GM18868 (cell line): ENCODE measurements around the gene PSPC1.
"Not testable (repeated sequence)": the region's sequence is repeated elsewhere in the genome, so short reads cannot be mapped to it uniquely, and the experiment has no call there.

Experiments
- ATAC-seq: cut with Tn5 transposase; IDR thresholded peaks from one replicate; pipeline ENCODE4 v1.9.1; 2021; ENCODE audit warnings: mild to moderate bottlenecking, moderate library complexity; ENCODE audit not compliant: unreplicated experiment

PSPC1 gene, protein sequence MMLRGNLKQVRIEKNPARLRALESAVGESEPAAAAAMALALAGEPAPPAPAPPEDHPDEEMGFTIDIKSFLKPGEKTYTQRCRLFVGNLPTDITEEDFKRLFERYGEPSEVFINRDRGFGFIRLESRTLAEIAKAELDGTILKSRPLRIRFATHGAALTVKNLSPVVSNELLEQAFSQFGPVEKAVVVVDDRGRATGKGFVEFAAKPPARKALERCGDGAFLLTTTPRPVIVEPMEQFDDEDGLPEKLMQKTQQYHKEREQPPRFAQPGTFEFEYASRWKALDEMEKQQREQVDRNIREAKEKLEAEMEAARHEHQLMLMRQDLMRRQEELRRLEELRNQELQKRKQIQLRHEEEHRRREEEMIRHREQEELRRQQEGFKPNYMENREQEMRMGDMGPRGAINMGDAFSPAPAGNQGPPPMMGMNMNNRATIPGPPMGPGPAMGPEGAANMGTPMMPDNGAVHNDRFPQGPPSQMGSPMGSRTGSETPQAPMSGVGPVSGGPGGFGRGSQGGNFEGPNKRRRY

DNA sequence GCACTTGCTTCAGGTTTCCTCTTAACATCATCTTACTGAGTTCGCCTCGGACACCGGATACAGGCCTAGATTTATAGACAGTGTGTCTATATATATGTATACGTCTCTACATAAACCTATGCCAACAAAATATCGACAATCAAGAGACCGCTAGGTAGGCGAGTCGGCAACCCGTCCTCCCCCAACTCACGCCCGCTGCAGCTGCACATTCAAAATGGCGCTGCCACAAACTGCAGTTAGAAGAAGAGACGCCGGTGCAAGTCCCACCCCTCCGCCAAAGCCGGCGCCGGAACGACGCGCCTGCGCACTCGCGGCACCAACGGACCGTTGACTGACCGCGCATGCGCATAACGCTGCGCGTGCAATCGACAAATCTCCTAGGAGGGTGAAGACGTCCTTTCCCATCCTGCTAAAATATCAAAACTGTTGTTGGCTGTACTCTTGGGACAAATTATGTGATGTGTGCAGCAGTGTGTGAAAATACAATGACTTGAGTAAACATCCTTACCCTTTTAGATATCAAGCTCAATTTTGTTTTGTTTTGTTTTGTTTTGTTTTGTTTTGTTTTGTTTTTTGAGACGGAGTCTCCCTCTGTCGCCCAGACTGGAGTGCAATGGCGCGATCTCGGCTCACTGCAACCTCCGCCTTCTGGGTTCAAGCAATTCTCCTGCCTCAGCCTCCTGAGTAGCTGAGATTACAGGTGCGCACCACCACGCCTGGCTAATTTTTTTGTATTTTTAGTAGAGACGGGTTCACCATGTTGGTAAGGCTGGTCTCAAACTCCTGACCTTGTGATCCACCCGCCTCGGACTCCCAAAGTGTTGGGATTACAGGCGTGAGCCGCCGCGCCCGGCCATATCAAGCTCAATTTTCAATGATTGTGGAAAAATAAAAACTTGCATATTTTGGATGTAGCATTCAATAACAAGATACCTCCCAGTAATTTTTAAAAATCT lies at the start of gene PSPC1:
TSS of gene PSPC1 (minus strand) at position 219 of the 956 bp plus-strand sequence. CDS start at position 31, 188 bp downstream.
- peak; percentile 89 for ATAC-seq

DNA sequence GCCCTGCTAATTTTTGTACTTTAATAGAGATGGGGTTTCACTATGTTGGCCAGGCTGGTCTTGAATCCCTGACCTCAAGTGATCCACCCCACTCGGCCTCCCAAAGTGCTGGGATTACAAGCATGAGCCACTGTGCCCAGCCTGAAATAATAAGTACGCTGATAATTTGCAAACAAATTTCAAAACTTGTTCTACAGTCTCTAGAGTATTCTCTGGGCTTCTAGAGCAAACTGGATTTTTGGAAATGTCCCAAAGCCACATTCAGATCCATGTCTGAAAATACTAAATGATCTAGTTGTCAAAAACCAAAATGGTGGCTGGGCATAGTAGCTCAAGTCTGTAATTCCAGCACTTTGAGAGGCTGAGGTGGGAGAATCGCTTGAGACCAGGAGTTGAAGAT lies 39.9 kb upstream of the PSPC1 start:
- no peak for ATAC-seq

DNA sequence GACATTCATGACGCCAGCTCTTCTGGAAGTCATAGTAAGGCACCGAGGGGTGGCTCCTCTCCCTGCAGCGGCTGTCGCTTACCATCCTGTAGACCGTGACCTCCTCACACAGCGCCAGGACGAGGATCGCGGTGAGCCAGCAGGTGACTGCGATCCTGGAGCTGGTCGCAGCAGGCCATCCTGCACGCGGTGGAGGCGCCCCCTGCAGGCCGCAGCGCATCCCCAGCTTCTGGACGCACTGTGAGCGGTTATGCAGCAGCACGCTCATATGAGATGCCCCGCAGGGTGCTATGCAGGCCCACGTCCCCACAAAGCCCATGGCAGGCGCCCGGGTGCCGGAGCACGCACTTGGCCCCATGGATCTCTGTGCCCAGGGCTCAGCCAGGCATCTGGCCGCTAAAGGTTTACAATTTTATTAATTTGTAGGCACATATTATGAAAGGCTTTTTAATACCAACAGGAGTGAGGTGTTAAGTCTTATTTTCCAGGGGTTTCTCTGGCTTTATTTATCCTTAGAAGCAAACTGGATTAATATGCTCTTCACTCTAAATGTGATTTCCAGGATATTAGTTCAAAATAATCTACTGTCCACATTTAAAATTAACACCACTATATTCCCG lies 35.6 kb upstream of the PSPC1 start:
- ATAC-seq = no peak

DNA sequence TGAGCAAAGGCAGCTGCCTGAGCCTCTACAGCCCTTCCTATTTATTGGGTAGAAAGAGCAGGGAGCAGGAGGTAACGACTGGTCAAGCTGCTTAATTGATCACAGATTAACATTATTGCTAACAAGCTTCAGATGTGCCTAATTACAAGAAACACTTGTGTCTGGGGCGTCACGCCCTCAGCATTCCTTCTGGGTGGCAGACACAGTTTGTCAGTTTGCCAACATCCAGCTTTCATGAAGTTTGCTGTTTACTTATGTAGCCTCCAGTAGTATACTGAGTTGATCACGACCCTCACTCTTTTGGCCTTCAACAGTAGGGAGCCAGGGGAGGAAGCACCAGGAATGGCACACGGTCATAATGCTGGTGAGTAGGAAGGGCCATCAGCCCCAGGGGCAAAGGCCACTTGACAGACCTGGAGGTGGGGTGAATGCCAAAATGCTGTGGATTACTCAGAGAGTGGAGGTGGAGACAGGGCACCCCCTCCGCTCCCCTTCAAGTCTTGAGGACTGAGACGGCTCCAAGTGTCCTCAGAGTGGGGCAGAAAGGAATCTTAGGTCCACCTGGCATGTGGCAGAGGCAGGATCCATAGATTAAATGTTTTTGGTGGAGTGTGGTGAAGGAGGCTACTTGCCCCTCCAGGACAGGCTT lies 34.9 kb upstream of the PSPC1 start:
- ATAC-seq = no peak

- ATAC-seq = no peak
Observed at GRCh38 chr13:19817106-19817505, 34.4 kb upstream of the PSPC1 start.

GRCh38 chr13:19815842-19816241 lies 33.1 kb upstream of the PSPC1 start:
- not testable (repeated sequence) for ATAC-seq

- no peak for ATAC-seq
Observed at GRCh38 chr13:19810996-19811881, 28.5 kb upstream of the PSPC1 start.

DNA sequence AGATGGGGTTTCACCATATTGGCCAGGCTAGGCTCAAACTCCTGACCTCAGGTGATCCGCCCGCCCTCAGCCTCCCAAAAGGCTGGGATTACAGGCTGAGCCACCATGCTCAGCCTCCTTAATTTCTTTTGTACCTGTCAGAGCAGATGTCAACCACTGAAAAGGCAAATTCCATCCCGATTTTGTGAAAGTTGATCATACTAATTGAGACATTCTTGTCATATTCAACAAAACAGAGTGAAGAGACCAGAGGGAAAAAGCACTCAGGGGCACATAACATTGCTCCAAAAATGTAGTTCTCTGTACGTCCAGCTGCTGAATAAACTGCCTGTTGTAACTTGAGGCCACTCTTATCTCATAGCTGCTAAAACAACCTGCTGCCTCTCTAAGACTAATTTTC lies 27.4 kb upstream of the PSPC1 start:
- ATAC-seq = no peak

GRCh38 chr13:19805765-19806164 lies 23.0 kb upstream of the PSPC1 start:
- ATAC-seq = no peak

DNA sequence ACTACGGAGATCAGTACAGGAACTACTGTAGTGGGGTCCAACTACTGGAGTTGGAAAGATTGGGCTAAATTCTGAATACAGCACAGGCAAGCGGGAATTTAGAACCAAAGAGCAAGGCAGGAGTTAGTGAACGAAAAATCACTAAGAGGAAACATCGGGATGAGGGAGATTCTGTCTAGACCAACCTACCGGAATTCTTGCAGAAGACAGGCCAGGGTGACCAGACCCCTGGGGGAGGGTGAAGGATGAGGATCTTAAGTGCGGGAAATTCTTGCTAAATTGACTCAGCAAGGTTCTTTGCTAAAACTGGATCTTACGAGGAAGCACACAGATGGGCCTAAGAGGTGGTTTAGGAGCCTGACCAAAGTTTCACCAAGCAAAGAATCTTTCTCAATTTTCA lies 13.2 kb upstream of the PSPC1 start:
- ATAC-seq = no peak

- ATAC-seq = no peak
Observed at GRCh38 chr13:19794631-19795030, 11.9 kb upstream of the PSPC1 start.

DNA sequence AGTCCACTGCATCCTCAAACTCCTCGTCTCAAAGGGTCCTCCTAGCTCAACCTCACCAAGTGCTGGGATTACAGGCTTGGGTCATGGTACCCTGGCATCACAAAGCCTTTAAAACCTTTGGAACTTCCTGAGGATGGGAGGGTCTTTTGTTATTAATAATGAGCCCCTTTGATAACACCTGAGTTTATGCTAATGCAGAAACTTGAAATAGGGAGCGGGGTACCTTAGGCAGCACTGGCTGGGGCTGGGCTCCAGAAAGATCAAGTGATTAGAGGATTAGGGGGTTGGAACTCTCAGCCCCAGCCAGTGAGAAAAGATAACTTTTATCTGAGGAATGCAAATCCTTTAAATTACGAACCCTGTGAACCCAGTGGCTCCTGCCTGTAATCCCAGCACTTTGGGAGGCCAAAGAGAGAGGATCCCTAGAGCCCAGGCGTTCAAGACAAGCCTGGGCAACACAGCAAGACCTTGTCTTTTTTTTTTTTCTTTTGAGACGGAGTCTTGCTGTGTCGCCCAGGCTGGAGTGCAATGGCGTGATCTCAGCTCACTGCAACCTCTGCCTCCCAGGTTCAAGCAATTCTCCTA lies 9.3 kb upstream of the PSPC1 start:
- ATAC-seq = no peak

GRCh38 chr13:19782049-19782726 lies 557 bp downstream of the PSPC1 start:
- peak; percentile 46 for ATAC-seq

GRCh38 chr13:19781526-19781925 lies 1.2 kb downstream of the PSPC1 start:
- no peak for ATAC-seq

DNA sequence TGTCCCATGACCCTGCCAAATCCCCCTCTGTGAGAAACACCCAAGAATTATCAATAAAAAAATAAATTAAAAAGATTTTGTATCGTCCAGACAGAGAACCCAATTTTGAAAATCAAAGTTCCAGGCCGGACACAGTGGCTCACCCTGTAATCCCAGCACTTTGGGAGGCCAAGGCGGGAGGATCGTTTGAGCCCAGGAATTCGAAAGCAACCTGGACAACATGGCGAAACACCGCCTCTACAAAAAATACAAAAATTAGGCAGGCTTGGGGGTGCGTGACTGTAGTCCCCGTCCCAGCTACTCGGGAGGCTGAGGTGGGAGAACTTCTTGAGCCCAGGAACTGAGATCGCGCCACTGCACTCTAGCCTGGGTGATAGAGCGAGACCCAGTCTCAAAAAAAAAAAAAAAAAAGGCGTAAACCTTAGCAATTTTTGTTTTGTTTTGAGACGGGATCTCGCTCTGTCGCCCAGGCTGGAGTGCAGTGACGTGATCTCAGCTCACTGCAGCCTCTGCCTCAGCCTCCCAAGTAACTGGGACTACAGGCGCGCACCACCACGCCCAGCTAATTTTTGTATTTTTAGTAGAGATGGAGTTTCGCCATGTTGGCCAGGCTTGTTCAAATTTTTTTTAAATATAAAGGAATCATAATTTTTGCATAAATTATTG lies 1.9 kb downstream of the PSPC1 start:
- ATAC-seq = not testable (repeated sequence)

- ATAC-seq = no peak
Observed at GRCh38 chr13:19772306-19772705, 10.4 kb downstream of the PSPC1 start.

DNA sequence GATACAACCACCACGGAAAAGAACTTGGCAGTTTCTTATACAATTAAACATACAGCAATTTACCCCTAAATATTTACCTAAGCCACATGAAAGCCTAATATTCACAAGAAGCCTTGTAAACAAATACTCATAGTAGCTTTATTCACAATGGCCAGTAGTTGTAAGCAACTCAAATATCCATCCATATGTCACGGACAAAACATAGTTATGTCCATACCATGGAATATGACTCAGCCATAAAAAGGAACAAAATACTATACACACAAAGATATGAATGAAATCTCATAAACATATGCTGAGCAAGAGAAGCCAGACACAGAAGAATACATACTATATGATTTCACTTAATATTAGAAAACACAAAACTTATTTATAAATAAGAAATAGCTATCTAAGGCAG lies 12.9 kb downstream of the PSPC1 start:
- ATAC-seq = no peak

- ATAC-seq = no peak
Observed at GRCh38 chr13:19767966-19768365, 14.8 kb downstream of the PSPC1 start.
